HG03342 (cell line): ENCODE results near the gene PDE8A.
A peak's percentile ranks its signal among the peaks of the same experiment; 100 is the strongest.
"Not testable (repeated sequence)": the region's sequence is repeated elsewhere in the genome, so short reads cannot be mapped to it uniquely, and the experiment has no call there.

Experiments used
- ATAC-seq: cut with Tn5 transposase; IDR thresholded peaks from one replicate; pipeline ENCODE4 v1.9.1; 2021; ENCODE audit warnings: mild to moderate bottlenecking, moderate library complexity; ENCODE audit not compliant: unreplicated experiment

The PDE8A gene

GRCh38 chr15:84961114-84961452 lies 20.6 kb upstream of the PDE8A start:
- no peak for ATAC-seq

- ATAC-seq: no peak
Observed at GRCh38 chr15:84961707-84962106, 19.9 kb upstream of the PDE8A start.

- no peak for ATAC-seq
Observed at GRCh38 chr15:84962955-84963354, 18.7 kb upstream of the PDE8A start.

- no peak for ATAC-seq
Observed at GRCh38 chr15:84967380-84967779, 14.3 kb upstream of the PDE8A start.

GRCh38 chr15:84968301-84968700 lies 13.4 kb upstream of the PDE8A start:
- ATAC-seq: no peak

GRCh38 chr15:84969257-84969656 lies 12.4 kb upstream of the PDE8A start:
- ATAC-seq: no peak

GRCh38 chr15:84970843-84971242 lies 10.8 kb upstream of the PDE8A start:
- ATAC-seq: no peak

GRCh38 chr15:84973492-84974460 lies 7.9 kb upstream of the PDE8A start:
- ATAC-seq: no peak

GRCh38 chr15:84975871-84976351 lies 5.7 kb upstream of the PDE8A start:
- ATAC-seq: no peak

GRCh38 chr15:84976746-84977345 lies 4.8 kb upstream of the PDE8A start:
- ATAC-seq: no peak

- no peak for ATAC-seq
Observed at GRCh38 chr15:84979651-84980050, 2.0 kb upstream of the PDE8A start.

GRCh38 chr15:84980196-84981053 lies 1.2 kb upstream of the PDE8A start:
- peak; percentile 53 for ATAC-seq

GRCh38 chr15:84981054-84981710 lies 474 bp upstream of the PDE8A start:
- peak; percentile 65 for ATAC-seq

GRCh38 chr15:84982301-84982920 lies 755 bp downstream of the PDE8A start:
- ATAC-seq: no peak

- no peak for ATAC-seq
Observed at GRCh38 chr15:84983294-84983693, 1.6 kb downstream of the PDE8A start.

GRCh38 chr15:84983711-84984110 lies 2.1 kb downstream of the PDE8A start:
- no peak for ATAC-seq

- ATAC-seq: no peak
Observed at GRCh38 chr15:84985158-84985557, 3.5 kb downstream of the PDE8A start.

- ATAC-seq: not testable (repeated sequence)
Observed at GRCh38 chr15:84987351-84987750, 5.7 kb downstream of the PDE8A start.

GRCh38 chr15:84987949-84988624 lies 6.4 kb downstream of the PDE8A start:
- no peak for ATAC-seq
